ENCODE results near the gene RHBDL2.
"Not testable (repeated sequence)": the region's sequence is repeated elsewhere in the genome, so short reads cannot be mapped to it uniquely, and the experiment has no call there.

RHBDL2 gene

DNA sequence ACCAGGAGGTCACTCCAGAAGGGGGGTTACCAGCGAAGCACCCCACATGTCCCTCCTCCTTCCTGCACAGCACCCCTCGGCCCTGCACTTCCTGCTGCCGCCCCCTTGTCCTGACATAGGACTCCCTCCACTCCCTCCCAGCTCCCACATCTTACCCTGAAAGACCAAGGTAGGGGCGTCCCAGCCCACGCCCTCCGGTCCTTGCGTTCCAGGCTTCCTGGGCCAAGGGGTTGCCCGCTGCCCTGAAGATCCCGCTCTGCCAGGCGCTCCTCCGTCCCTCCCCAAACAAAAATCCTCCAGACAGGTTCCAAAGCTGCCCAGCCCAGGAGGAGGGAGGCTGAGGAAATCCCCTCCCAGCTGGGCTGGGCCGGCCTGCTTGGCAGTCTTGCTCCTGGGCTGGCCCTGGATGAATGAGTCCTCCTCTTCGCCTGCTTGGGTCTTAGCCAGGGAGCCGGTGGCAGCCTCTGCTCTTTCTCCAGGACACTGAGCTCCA, at the start of gene RHBDL2:
Gene RHBDL2, minus strand, starts transcription at position 304 of the 493 bp plus-strand sequence. CDS start 22,618 bp downstream, outside the sequence.
- no peak for DNase-seq (ENCODE audit: low read depth in 2 of 2)

GRCh38 chr1:38990738-38991637, 49.4 kb upstream of the RHBDL2 start, which contains the start of gene AKIRIN1:
Gene AKIRIN1, plus strand, starts transcription at chr1:38991276. Its CDS starts 105 bp downstream, at chr1:38991381.
- peak; percentile 95 to 99 for DNase-seq (ENCODE audit: low read depth in 2 of 2)

GRCh38 chr1:38990386-38990737, 48.7 kb upstream of the RHBDL2 start:
- DNase-seq (ENCODE audit: low read depth in 2 of 2): no peak

- no peak for DNase-seq (ENCODE audit: low read depth in 2 of 2)
Measured at GRCh38 chr1:38989979-38990378, 48.3 kb upstream of the RHBDL2 start.

GRCh38 chr1:38979380-38979779, 37.8 kb upstream of the RHBDL2 start:
- not testable (repeated sequence) for DNase-seq (ENCODE audit: low read depth in 2 of 2)

DNA sequence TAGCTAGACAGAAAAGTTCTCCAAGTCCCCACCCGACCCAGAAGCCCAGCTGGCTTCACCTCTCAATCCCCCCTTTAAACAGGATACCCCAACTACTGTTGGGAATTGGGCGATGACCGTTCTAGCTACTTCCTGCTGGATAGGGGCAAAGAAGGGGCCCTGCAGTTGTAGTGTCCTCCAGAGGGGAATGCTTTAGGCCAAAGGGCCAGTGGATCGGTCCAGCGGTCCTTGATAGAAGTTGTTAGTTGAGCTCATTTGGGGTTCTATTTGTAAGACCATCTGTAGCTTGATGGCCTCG, 36.6 kb upstream of the RHBDL2 start:
- DNase-seq (ENCODE audit: low read depth in 2 of 2): not testable (repeated sequence)

GRCh38 chr1:38977399-38978244, 36.0 kb upstream of the RHBDL2 start:
- DNase-seq (ENCODE audit: low read depth in 2 of 2): peak in 1 of 2 donors; percentile 23

DNA sequence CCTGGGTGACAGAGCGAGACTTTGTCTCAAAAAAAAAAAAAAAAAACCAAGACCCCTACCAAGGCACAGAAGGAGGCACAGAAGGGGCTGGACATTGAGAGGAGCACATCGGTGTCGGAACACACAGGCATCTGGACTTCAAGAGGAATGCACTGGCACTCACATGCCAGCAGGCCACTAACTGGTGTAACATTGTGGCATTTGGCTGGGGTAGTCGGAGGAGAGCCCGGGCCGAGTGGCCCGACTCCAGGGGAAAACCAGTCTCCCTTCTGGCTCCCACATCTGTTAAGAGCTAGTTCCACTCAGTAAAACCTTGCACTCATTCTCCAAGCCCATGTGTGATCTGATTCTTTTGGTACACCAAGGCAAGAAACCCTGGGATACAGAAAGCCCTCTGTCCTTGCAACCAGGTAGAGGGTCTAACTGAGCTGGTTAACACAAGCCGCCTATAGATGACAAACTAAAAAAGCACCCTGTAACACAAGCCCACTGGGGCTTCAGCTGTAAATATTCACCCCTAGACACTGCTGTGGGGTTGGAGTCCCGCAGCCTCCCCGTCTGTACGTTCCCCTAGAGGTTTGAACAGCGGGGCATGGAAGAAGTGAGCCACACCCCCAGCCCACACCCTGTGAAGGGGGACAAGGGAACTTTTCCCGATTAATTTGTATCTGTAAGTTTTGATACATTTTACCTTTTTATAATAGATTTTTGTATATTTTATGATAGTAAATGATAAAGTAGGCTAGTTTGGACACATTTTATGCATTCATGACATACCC, 32.2 kb upstream of the RHBDL2 start:
- no peak for DNase-seq (ENCODE audit: low read depth in 2 of 2)

GRCh38 chr1:38973145-38973544, 31.5 kb upstream of the RHBDL2 start:
- not testable (repeated sequence) for DNase-seq (ENCODE audit: low read depth in 2 of 2)

GRCh38 chr1:38964140-38964548, 22.5 kb upstream of the RHBDL2 start:
- DNase-seq (ENCODE audit: low read depth in 2 of 2): no peak

DNA sequence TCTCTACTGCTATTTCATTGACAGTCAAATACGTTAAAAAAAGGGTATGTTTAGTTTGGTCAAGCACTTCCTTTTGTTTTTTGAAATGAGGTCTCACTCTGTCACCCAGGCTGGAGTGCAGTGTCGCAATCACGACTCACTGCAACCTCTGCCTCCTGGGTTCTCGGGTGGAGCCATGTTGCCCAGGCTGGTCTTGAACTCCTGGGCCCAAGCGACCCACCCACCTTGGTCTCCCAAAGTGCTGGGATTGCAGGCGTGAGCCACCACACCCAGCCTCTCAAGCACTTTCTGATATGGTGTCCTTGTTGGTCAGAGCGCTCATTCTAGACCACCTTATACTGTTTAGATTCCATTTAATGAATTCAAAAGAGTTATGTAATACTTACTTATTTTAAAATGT, 20.9 kb upstream of the RHBDL2 start:
- no peak for DNase-seq (ENCODE audit: low read depth in 2 of 2)

DNA sequence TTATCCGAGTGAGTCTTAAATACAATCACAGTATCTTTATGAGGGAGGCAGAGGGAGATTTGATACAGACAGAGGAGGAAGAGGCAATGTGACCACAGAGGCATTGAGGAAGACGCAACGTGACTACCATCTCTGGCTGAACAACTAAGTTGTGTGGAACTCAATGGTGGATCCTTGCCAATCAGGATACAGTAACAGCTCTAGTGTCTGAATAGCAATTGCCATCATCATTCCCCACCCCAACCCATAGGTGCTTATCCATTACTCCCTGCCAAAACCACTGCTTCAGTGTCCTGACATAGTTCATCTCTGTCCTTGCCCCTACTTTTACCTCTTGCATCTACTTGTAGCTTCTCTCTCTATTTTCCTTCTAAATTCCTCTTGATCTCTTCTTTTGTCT, 20.5 kb upstream of the RHBDL2 start:
- DNase-seq (ENCODE audit: low read depth in 2 of 2): no peak

GRCh38 chr1:38958967-38959366, 17.3 kb upstream of the RHBDL2 start:
- no peak for DNase-seq (ENCODE audit: low read depth in 2 of 2)

DNA sequence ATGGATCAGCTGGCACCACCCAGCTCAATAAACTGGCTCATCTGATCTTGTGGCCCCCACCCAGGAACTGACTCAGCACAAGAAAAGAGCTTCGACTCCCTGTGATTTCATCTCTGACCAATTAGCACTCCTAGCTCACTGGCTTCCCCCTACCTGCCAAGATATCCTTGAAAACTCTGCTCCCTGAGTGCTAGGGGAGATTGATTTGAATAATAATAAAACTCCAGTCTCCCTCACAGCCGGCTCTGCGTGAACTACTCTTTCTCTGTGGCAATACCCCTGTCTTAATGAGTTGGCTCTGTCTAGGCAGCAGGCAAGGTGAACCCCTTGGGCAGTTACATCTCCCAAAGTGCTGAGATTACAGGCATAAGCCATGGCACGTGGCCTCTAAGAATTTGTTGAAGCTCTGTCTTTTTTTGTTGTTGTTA, 11.8 kb upstream of the RHBDL2 start:
- no peak for DNase-seq (ENCODE audit: low read depth in 2 of 2)

- DNase-seq (ENCODE audit: low read depth in 2 of 2): no peak
Measured at GRCh38 chr1:38950553-38950952, 8.9 kb upstream of the RHBDL2 start.

GRCh38 chr1:38944547-38944946, 2.9 kb upstream of the RHBDL2 start:
- no peak for DNase-seq (ENCODE audit: low read depth in 2 of 2)

- no peak for DNase-seq (ENCODE audit: low read depth in 2 of 2)
Measured at GRCh38 chr1:38942664-38943428, 1.2 kb upstream of the RHBDL2 start.

- DNase-seq (ENCODE audit: low read depth in 2 of 2): no peak
Measured at GRCh38 chr1:38941093-38941492, 537 bp downstream of the RHBDL2 start.

- DNase-seq (ENCODE audit: low read depth in 2 of 2): no peak
Measured at GRCh38 chr1:38940339-38941047, 1.1 kb downstream of the RHBDL2 start.

- DNase-seq (ENCODE audit: low read depth in 2 of 2): no peak
Measured at GRCh38 chr1:38938722-38939260, 2.8 kb downstream of the RHBDL2 start.
